HG02678 (cell line): ENCODE results near the gene PRRG2.

Source experiments
- ATAC-seq: cut with Tn5 transposase; IDR thresholded peaks from one replicate; pipeline ENCODE4 v1.9.1; 2021; ENCODE audit warnings: mild to moderate bottlenecking, moderate library complexity; ENCODE audit not compliant: unreplicated experiment

PRRG2 gene

GRCh38 chr19:49636233-49636932 lies 55.3 kb downstream of the PRRG2 start:
- no peak for ATAC-seq

DNA sequence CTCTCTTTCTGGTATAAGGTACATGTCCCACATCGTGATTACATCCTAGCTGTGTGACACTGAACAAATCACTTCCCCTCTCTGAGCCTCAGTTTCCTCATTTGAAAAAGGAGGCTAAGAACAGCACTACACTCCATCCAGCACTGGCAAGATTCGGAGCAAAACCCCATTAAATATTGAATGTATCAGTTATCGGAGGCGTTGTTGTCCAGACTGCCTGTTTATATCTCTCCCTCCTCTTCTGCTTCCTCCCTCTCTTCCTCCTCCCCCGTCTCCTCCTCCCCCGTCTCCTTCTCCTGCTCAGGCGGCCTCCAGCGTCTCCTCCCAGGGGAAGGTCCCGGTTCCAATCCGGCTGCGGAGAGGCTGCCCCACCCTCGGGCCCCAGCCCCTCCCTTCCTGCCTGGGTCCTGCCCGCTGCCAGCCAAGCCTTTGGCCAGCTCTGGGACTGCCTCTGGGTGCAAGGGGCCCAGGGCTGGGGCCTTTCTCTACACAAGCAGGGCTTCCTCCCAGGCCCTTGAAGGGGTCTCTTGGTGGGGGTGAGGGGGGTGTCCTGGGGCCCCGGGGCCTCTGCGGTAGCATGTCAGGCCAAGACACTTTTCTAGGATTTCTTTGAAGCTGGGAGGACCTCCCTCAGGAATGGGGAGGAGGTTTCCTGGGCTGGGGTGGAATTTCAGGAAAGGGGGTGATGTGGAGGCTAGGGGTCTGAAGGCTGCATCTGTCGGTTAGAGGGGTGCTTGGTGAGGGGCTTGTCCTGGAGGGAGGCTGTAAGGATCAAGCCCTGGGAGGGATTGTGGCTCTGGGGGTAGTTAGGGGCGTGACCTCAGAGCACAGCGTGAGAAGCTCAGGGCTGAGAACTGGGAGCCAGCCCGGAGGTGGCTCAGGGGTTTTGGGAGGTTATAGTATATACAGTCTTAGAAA lies 57.0 kb downstream of the PRRG2 start:
- ATAC-seq, result no peak

GRCh38 chr19:49639401-49640112 lies 58.4 kb downstream of the PRRG2 start:
- ATAC-seq, result no peak

DNA sequence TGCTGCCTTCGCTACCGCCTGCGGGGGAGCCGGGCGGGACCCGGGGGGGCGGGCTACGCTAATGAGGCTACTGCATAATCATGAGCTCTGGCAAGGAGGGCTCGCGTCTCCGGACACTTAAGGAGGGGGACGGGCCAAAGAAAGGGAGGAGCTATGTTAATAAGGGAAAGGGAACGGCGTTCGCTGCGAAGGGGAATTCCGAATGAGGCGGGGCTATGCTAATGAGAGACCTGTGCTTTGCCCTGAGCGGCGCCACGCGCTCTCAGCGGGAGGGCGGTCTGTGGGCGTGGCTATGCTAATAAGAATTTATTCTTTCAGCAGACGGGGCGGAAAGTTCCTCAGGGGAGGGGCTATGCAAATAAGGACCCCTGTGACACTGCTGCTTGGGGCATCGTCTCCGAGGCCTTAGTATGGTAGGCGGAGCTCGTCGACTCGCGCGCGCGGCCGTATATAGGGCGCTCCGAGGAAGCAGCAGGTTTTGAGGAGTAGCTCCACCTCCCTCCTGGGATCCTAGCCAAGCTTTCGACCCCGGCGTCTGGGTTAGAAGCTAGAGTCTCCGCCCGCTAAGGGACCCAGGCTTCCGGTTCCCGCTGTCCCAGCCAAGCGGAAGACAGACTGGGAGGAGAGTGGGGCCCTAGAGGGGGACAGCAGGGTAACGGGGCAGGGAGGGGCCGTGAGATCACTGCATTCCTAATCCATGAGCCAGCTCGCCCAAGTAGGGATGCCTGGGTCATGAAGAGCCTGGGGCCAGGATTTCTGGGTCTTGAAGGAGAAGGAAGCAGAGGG lies 59.2 kb downstream of the PRRG2 start, which contains the start of gene RRAS:
TSS of gene RRAS (minus strand) at position 31 of the 786 bp plus-strand sequence. CDS start 45 bp downstream, outside the sequence.
- peak; percentile 60 for ATAC-seq
